Measurements from ENCODE around the gene TMEM271.

Gene TMEM271

GRCh38 chr4:532588-533317, 43.3 kb downstream of the TMEM271 start:
- peak; percentile 8 for DNase-seq (ENCODE audit: low spot score)

- DNase-seq (ENCODE audit: low spot score): no peak
Measured at GRCh38 chr4:531721-532565, 44.2 kb downstream of the TMEM271 start.

GRCh38 chr4:531076-531475, 45.0 kb downstream of the TMEM271 start:
- no peak for DNase-seq (ENCODE audit: low spot score)

GRCh38 chr4:530017-530781, 45.9 kb downstream of the TMEM271 start:
- no peak for DNase-seq (ENCODE audit: low spot score)

- DNase-seq (ENCODE audit: low spot score): no peak
Measured at GRCh38 chr4:529563-529962, 46.5 kb downstream of the TMEM271 start.

GRCh38 chr4:528835-529234, 47.3 kb downstream of the TMEM271 start:
- DNase-seq (ENCODE audit: low spot score): no peak

GRCh38 chr4:528296-528695, 47.8 kb downstream of the TMEM271 start:
- DNase-seq (ENCODE audit: low spot score): no peak

- DNase-seq (ENCODE audit: low spot score): no peak
Measured at GRCh38 chr4:526971-527460, 49.1 kb downstream of the TMEM271 start.

- DNase-seq (ENCODE audit: low spot score): no peak
Measured at GRCh38 chr4:526189-526909, 49.7 kb downstream of the TMEM271 start.

GRCh38 chr4:525660-526059, 50.4 kb downstream of the TMEM271 start:
- DNase-seq (ENCODE audit: low spot score): no peak

- DNase-seq (ENCODE audit: low spot score): no peak
Measured at GRCh38 chr4:524196-524595, 51.9 kb downstream of the TMEM271 start.

All from AG08395 (cell line).